Measurements from ENCODE around the gene RFX7.

RFX7 gene

DNA sequence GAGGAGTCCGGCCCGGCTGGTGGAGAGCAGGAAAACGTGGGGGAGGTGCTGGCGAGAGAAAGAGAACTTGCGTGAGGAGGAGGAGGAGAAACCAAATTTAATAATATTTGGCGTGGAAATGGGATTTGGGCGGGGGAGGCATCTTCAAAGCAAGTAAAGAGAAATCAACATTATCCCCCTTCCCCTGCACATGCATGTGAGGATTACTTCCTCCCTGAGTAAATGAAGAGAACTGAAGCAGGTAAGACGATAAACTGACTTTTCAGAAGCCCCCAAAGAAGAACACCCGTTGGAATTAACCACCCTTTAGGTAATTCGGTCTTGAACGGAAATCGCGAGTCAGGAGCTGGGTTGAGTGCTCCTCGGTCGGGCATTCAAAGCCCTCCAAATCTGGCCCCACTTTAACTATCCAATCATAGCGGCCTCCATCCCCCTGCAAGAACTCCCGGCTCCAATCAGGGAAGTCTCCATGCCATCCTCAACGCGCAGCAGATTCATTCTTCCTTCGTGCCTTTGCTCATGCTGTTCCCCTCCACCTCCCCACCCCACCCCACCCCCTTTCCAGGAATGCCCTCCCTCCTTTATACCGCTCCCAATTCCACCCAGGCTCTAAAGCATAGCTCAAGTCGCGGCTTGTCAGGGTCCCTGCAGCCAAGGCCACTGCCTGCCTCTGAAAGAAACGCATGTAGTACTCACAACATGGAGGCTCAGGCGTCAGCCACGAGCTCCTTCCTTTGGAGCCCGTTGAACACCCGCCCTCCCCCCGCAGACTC lies 545 bp upstream of the RFX7 start:
- DNase-seq (ENCODE audit: low read depth), result no peak

DNA sequence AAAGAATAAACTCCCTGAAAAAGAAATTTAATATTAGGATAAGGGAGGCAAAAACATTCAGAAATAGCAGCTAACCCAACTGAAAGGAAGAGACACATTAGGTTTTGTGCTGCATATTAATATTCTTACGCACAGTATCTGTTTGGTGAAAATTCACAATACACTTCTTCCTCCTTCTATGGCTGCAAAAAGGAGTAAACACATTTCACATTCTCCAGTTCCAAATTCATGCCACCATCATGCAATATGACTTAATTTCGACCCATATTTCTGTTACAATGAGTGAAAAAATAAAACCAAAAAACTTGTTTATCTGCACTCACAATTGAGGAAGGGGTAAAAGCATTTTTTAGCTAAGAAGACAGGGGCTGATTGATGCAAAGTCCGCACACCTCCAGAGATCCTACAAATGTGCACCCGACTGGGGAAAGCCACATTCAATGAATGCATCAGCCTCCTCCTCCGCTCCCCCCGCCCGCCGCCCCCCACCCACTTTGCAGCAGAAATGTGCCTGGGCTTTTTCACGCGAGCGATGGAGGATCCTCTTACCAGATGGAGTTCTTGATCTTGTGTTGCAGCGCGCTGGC lies 1.0 kb downstream of the RFX7 start:
- DNase-seq (ENCODE audit: low read depth), result no peak

DNA sequence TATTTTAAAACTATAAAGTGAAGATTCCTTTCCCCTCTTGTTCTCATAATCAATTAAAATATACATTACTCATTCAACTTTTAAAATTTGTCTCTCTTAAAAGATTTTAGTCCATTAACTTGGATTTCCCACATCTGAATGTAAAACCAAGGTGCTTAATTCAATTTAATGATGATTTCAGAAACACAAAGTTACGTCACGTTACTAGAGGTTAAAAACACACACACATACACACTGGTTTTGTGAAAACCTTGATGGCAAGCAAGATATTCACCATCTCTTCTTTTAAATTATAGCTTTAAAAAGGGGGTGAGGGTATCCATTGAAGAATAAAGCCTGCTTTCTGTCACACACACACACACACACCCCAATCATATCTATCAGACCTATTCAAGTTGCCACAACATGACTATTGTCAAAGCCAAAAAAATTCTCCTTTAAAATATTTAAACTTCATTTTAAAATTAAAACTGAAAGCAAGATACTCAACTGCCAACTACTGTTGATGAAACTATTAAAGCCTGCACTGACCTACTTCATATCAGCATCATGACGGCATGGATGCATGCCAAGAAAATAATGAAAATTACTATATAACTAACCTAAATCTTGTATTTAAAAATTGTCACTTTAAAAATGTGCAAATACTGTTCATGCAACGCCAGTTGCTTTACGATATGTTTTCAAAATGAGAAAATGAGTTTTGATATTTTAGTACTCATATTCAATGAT lies 2.1 kb downstream of the RFX7 start:
- no peak for DNase-seq (ENCODE audit: low read depth)

- DNase-seq (ENCODE audit: low read depth), result no peak
Measured at GRCh38 chr15:56240390-56240789, 3.3 kb downstream of the RFX7 start.

- DNase-seq (ENCODE audit: low read depth), result no peak
Measured at GRCh38 chr15:56236197-56236596, 7.5 kb downstream of the RFX7 start.

DNA sequence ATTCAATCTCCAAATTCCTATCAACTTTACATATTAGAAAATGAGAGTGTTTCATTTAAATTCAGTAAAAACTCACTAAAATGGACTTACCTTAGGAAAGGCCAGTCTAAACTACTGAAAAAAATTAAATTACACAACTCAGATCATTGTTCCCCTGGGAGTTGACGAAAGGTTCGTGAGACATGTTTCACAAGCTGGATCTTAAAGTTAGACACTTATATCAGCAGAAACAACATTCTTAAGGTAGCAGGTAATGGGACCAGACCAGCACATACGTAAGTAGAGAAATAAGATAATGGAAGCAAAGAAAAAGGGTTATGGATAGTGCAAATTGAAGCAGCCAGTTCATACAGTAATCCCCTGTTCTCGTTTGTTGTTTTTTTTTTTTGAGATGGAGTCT lies 8.9 kb downstream of the RFX7 start:
- no peak for DNase-seq (ENCODE audit: low read depth)

GRCh38 chr15:56233549-56233948 lies 10.1 kb downstream of the RFX7 start:
- no peak for DNase-seq (ENCODE audit: low read depth)

GRCh38 chr15:56232058-56232457 lies 11.6 kb downstream of the RFX7 start:
- DNase-seq (ENCODE audit: low read depth), result no peak

DNA sequence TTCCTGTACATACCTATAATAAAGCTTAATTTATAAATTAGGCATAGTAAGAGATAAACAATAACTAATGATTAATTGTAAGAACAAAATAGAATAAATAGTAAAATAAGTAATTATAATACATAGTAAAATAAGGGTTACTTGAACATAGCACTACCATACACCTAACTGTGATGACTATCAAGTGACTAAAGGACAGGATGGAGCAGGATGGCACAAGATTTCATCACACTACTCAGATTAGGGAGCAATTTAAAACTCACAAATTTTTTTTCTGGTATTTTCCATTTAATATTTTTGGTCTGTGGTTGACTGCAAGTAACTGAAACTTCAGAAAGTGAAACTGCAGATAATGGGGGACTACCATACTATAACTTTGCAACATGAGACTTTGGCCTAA lies 14.8 kb downstream of the RFX7 start:
- DNase-seq (ENCODE audit: low read depth), result no peak

DNA sequence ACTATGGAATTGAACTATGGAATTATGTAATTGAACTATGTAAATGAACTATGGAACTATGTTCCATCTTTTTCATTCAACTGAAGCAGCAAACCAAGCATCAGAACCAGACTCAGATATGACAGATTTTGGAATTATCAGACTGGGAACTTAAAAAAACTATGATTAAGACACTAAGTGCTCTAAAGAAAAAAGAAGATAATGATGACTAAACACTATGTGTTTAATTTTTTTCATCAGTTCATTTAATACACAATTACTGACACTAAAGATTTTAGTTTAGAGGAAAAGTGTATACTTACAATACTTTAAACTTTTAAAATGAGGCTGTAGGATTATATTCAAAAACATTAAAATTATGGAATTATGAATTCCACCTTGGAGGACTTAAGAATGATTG lies 15.3 kb downstream of the RFX7 start:
- DNase-seq (ENCODE audit: low read depth), result no peak

DNA sequence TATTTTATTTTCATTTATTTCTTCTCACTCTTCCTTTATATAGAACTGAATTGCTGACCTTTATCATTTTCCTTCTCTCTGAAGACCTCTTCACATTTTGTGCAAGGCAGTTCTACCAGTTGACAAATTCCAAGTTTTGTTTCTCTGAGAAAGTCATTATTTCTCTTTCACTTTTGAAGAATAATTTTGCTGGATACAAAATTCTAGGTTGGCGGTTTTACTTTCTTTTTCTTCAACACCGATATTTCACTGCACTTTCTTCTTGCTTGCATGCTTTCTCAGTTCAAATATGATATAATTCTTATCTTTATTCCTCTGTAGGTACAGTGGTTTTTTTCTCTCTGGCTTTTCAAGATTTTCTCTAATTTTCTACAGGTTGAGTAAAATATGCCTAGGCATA lies 15.9 kb downstream of the RFX7 start:
- DNase-seq (ENCODE audit: low read depth), result no peak

- no peak for DNase-seq (ENCODE audit: low read depth)
Measured at GRCh38 chr15:56227306-56227705, 16.4 kb downstream of the RFX7 start.

DNA sequence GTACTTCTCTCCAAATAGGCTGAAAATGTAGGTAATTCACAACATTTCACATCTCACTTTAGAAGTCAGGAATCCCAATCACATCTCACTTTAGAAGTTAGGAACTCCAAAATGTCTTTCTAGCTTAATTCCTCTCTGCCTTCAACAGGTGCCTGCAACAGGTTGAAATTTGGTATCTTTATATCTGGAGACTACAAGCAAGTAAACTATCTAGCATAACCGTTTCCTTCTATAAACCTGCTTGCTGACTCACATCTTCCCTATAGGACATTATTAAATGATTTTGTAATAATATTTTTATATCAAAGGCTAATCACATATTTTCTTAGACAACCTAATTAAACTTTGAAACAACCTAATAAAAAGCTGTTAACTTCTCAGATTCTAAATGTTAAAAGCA lies 18.2 kb downstream of the RFX7 start:
- no peak for DNase-seq (ENCODE audit: low read depth)

DNA sequence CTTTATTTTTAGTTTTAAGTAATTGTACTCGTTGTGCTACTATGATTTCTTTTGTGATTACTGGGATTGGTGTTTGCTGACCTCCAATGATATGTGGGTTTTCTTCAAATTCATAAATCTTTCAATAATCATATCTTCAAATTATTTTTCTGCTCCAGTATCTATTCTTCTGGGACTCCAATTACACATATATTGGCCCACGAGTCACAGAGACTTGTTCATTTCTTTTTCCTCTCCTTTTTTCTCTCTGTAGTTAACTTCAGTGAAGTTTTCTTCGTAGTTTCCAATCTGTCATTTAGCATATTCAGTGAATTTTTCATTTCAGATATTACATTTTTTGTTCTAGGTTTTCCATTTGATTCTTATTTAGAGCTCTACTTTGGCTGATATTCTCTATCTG lies 21.4 kb downstream of the RFX7 start:
- no peak for DNase-seq (ENCODE audit: low read depth)

- DNase-seq (ENCODE audit: low read depth), result no peak
Measured at GRCh38 chr15:56217341-56217740, 26.3 kb downstream of the RFX7 start.

DNA sequence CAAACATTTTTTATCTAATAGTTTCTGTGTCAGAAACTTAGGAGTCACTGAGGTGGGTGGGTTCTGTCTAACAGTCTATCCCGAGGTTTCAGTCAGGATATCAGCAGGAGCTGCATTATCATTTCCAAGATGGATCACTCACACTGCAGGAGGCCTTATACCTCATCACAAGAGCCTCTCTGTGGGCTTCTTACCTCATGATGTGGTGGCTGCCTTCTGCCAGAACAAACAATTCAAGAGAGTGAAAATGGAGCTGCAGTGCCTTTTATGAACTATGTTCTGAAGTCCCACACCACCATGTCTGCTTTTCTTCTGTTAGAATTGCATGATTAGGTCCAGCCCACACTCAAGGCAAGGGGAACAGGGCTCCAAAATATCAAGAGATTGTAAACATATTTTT lies 27.9 kb downstream of the RFX7 start:
- no peak for DNase-seq (ENCODE audit: low read depth)

- no peak for DNase-seq (ENCODE audit: low read depth)
Measured at GRCh38 chr15:56211960-56212550, 31.6 kb downstream of the RFX7 start.

- no peak for DNase-seq (ENCODE audit: low read depth)
Measured at GRCh38 chr15:56211064-56211463, 32.6 kb downstream of the RFX7 start.

GRCh38 chr15:56208641-56209155 lies 35.0 kb downstream of the RFX7 start:
- DNase-seq (ENCODE audit: low read depth), result no peak

GRCh38 chr15:56208185-56208584 lies 35.5 kb downstream of the RFX7 start:
- no peak for DNase-seq (ENCODE audit: low read depth)

DNA sequence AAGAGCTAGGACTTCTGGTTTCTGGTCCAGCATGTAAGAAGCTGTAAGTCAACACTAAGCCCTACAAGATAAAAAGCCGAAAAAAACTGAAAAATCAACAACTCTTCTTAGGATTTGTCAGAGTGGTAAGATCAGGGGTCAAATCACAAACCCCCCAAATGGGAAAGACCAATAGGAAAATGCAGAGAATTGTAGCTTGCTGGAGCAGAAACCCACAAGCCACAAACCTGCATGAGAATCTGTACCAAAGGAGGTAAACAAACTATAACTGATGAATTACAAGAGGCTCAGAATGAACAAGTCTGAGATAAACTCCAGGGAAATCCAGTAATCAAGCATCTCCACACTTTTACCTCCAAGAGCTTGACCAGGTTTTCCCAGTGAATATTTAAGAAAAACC lies 36.0 kb downstream of the RFX7 start:
- DNase-seq (ENCODE audit: low read depth), result no peak

- no peak for DNase-seq (ENCODE audit: low read depth)
Measured at GRCh38 chr15:56207092-56207491, 36.6 kb downstream of the RFX7 start.

Measured in T-helper 22 cell (primary cell).